T-cell (primary cell): ENCODE results near the gene NUBP2. TPM values are rescaled to one million over a fixed set of nuclear protein-coding genes. Genes with fewer than 3 reads are reported as not detected.

Experiments used
- ATAC-seq, 4 experiments: fragments of 200-7000 bp in 3 of 4; fragments of 150-1000 bp in 1 of 4; cut with Tn5 transposase; replicated peaks in 1 of 4; 1 replicate in 3 of 4; 2 replicates in 1 of 4; pipeline ENCODE4 v1.10.0; 2021; ENCODE audit warnings: moderate library complexity in 3 of 4, mild to moderate bottlenecking in 2 of 4, moderate number of reproducible peaks in 1 of 4
- CTCF ChIA-PET, 2 donors: fragments of 300-600 bp; sonication (Branson Sonifier 250); formaldehyde crosslinking; loops; one replicate each; lab custom pipeline; 2022; ENCODE audit warnings: antibody characterized with exemption in 2 of 2; lab: Charles Lee
- POLR2A ChIA-PET, 2 donors: fragments of 300-600 bp; sonication (Branson Sonifier 250); formaldehyde crosslinking; loops; one replicate each; lab custom pipeline; 2022; ENCODE audit warnings: antibody characterized with exemption in 2 of 2; lab: Charles Lee
- DNase-seq, 35 experiments: peaks; one replicate each; pipeline versions ENCODE4 v3.0.0 to v3.0.0-alpha.2; 2013 to 2023
- H3K27ac ChIP-seq: one replicate; pipeline ENCODE4 v1.5.1; 2013; ENCODE audit warnings: low read length
- H3K27me3 ChIP-seq, 2 experiments: replicated peaks in 1 of 2; 1 replicate in 1 of 2; 2 replicates in 1 of 2; pipeline versions ENCODE4 v1.6.1 to v1.7.0; 2013; ENCODE audit warnings: low read length in 1 of 2, mixed read lengths in 1 of 2; ENCODE audit not compliant: control insufficient read depth in 2 of 2, insufficient read depth in 2 of 2; ENCODE audit errors: extremely low read depth in 1 of 2
- H3K36me3 ChIP-seq, 2 donors: 1 replicate in 1 of 2; 2 replicates in 1 of 2; pipeline versions ENCODE4 v1.6.1 to v1.7.0; 2013; ENCODE audit warnings: low read length in 1 of 2; ENCODE audit not compliant: control insufficient read depth in 2 of 2, insufficient read depth in 1 of 2; ENCODE audit errors: extremely low read depth in 1 of 2
- H3K4me1 ChIP-seq, 2 experiments: 1 replicate in 1 of 2; 2 replicates in 1 of 2; pipeline versions ENCODE4 v1.6.1 to v1.7.0; 2013; ENCODE audit warnings: low read length in 2 of 2, mixed read lengths in 1 of 2; ENCODE audit not compliant: insufficient read depth in 2 of 2, control insufficient read depth in 1 of 2; ENCODE audit errors: extremely low read depth in 1 of 2
- H3K4me3 ChIP-seq, 2 donors: 1 replicate in 1 of 2; 2 replicates in 1 of 2; pipeline versions ENCODE4 v1.5.1 to v1.7.0; 2013; ENCODE audit warnings: mild to moderate bottlenecking in 2 of 2, low read length in 1 of 2, moderate library complexity in 1 of 2; ENCODE audit not compliant: control insufficient read depth in 1 of 2; ENCODE audit errors: extremely low read depth in 1 of 2
- H3K9me3 ChIP-seq: 2 replicates; pipeline ENCODE4 v1.7.0; 2013
- H3K27ac Mint-ChIP-seq, 2 donors: one replicate each; pipeline ENCODE4 v1.8.0; 2020 to 2021; ENCODE audit warnings: mild to moderate bottlenecking in 2 of 2, mixed read lengths in 2 of 2
- H3K27me3 Mint-ChIP-seq, 2 donors: one replicate each; pipeline ENCODE4 v1.8.0; 2021 to 2022; ENCODE audit warnings: mixed read lengths in 2 of 2
- H3K36me3 Mint-ChIP-seq: one replicate; pipeline ENCODE4 v1.8.0; 2021; ENCODE audit warnings: mixed read lengths
- H3K4me1 Mint-ChIP-seq, 3 donors: one replicate each; pipeline ENCODE4 v1.8.0; 2020 to 2022; ENCODE audit warnings: mixed read lengths in 3 of 3, mild to moderate bottlenecking in 1 of 3
- H3K4me3 Mint-ChIP-seq, 3 donors: one replicate each; pipeline ENCODE4 v1.8.0; 2020 to 2022; ENCODE audit warnings: mild to moderate bottlenecking in 3 of 3, mixed read lengths in 3 of 3, moderate library complexity in 3 of 3
- H3K9me3 Mint-ChIP-seq, 3 donors: one replicate each; pipeline ENCODE4 v1.8.0; 2020 to 2022; ENCODE audit warnings: mixed read lengths in 3 of 3
- WGBS: methylation state at CpG from one replicate; pipeline ENCODE4 v1.1.5; 2013; ENCODE audit warnings: missing lambda C conversion rate; ENCODE audit not compliant: insufficient coverage; 5-methylcytosine and 5-hydroxymethylcytosine counted together
- total RNA-seq, 35 experiments: library from RNA in 6 of 35; stranded (reverse) in 6 of 35; fragments of 120-200 nt in 1 of 35; gene quantifications; one replicate each; pipeline versions ENCODE4 v1.2.1 to v1.2.4 and lab custom pipeline; 2013 to 2026

NUBP2 gene
- total RNA-seq, 5 donors from 2014 or later (not counting 1 experiment from before 2014, with no cell fraction given), result 41.2 to 77.0 (median 74.3) TPM

- CTCF ChIA-PET, result no interaction called here
- H3K4me1 Mint-ChIP-seq, result peaks cover 0 to under 1% (median 0%) of the 10 kb centered on the region in 3 donors
Measured at GRCh38 chr16:1762879-1763520, 19.8 kb upstream of the NUBP2 start.

DNA sequence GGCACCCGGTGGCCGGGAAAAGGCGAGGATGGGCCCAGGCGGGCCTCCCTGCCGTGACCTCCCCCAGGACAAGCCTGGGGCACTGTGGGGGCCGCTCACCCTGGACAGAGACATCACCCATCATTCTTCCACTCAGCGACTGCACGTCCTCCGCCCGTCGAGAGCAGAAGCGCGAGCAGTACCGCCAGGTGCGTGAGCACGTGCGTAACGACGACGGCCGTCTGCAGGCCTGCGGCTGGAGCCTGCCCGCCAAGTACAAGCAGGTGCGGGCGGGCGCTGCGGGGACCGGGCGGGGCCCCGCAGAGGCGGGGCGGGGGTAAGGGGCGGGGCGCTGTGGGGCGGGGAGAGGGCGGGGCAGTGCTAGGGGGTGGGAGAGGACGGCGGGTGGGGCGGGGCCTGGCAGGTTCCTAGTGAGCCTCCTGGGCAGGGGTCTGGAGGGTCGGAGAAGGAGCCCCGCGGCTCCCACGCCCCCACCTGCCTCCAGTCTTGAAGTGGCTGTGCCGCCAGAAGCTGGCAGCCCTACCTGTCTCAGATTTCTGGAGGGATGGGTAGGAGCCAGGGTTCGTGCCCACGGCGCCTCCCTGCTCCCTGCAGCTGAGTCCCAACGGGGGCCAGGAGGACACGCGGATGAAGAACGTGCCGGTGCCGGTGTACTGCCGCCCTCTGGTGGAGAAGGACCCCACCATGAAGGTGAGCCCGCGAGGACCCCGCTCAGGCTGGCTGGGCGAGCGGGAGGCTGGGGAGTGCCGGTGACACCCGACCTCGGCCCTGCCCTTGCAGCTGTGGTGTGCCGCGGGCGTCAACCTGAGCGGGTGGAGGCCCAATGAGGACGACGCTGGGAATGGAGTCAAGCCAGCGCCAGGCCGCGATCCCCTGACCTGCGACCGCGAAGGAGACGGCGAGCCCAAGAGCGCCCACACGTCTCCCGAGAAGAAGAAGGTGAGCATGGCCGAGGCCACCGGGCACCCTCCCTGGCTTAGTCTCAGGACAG is 18.9 kb upstream of the NUBP2 start:
- peaks cover 17% of the 10 kb centered on the region for H3K36me3 Mint-ChIP-seq
- Histone ChIP-seq H3K27ac (no peak overlapping the region), H3K27me3 (no peaks in the 10 kb centered on the region), H3K4me3 (no peak overlapping the region), H3K9me3 (no peaks in the 10 kb centered on the region), H3K4me1 (no peaks in the 10 kb centered on the region), H3K36me3 (peaks cover 28 to 59% of the 10 kb centered on the region in 2 donors)
- POLR2A ChIA-PET, result interaction anchor here in 1 of 2 donors (0.6 kb wide), 1 partner anchor 34 kb away, joined by 3 read pairs; no protein-coding TSS in a partner anchor
- H3K27me3 Mint-ChIP-seq, result no peaks in the 10 kb centered on the region
- WGBS, result 94% methylated on average over 54 of the region's 81 CpGs
- CTCF ChIA-PET, result no interaction called here
- H3K4me3 Mint-ChIP-seq, result no peak overlapping the region
- no peak overlapping the region for H3K27ac Mint-ChIP-seq
- ATAC-seq (no peak), DNase-seq (no peak)
- no peaks in the 10 kb centered on the region for H3K4me1 Mint-ChIP-seq
- no peaks in the 10 kb centered on the region for H3K9me3 Mint-ChIP-seq

More at GRCh38 chr16:1762879-1763520, 19.8 kb upstream of the NUBP2 start:
- peaks cover 0 to 2% of the 10 kb centered on the region in 2 experiments for H3K4me1 ChIP-seq
- Mint-ChIP-seq H3K27me3 (no peaks in the 10 kb centered on the region), H3K36me3 (peaks cover 16% of the 10 kb centered on the region), H3K4me3 (no peak overlapping the region), H3K9me3 (no peaks in the 10 kb centered on the region), H3K27ac (no peak overlapping the region)
- no peaks in the 10 kb centered on the region for H3K9me3 ChIP-seq
- no peaks in the 10 kb centered on the region for H3K27me3 ChIP-seq
- over 99% methylated on average over 24 of the region's 24 CpGs for WGBS
- no peak overlapping the region for H3K27ac ChIP-seq
- H3K36me3 ChIP-seq, result peaks cover 28 to 64% of the 10 kb centered on the region in 2 donors
- POLR2A ChIA-PET, result no interaction called here
- no peak overlapping the region for H3K4me3 ChIP-seq
- ATAC-seq, result no peak
- no peak for DNase-seq

GRCh38 chr16:1764971-1765370 is 17.8 kb upstream of the NUBP2 start:
- peaks cover 17% of the 10 kb centered on the region for H3K36me3 Mint-ChIP-seq
- no peaks in the 10 kb centered on the region for H3K9me3 Mint-ChIP-seq
- ATAC-seq, result no peak
- H3K27ac Mint-ChIP-seq, result no peak overlapping the region
- no peaks in the 10 kb centered on the region for H3K9me3 ChIP-seq
- H3K36me3 ChIP-seq, result peaks cover 28 to 59% of the 10 kb centered on the region in 2 donors
- WGBS, result 91% methylated on average over 16 of the region's 21 CpGs
- ChIA-PET CTCF (no interaction called here), POLR2A (interaction anchor here in 1 of 2 donors (0.6 kb wide), 1 partner anchor 36 kb away, joined by 3 read pairs; no protein-coding TSS in a partner anchor)
- no peak overlapping the region for H3K4me3 ChIP-seq
- H3K27me3 Mint-ChIP-seq, result no peaks in the 10 kb centered on the region
- H3K4me1 Mint-ChIP-seq, result peaks cover under 1 to 2% (median under 1%) of the 10 kb centered on the region in 3 donors
- no peak for DNase-seq
- H3K4me1 ChIP-seq, result peaks cover 0 to 5% of the 10 kb centered on the region in 2 experiments
- no peak overlapping the region for H3K4me3 Mint-ChIP-seq
- H3K27ac ChIP-seq, result no peak overlapping the region
- no peaks in the 10 kb centered on the region for H3K27me3 ChIP-seq

- Mint-ChIP-seq H3K4me3 (no peak overlapping the region), H3K36me3 (peaks cover 12% of the 10 kb centered on the region), H3K27ac (no peak overlapping the region), H3K27me3 (no peaks in the 10 kb centered on the region), H3K4me1 (peaks cover 2 to 7% (median 3%) of the 10 kb centered on the region in 3 donors), H3K9me3 (no peaks in the 10 kb centered on the region)
- Histone ChIP-seq H3K36me3 (peaks cover 21 to 55% of the 10 kb centered on the region in 2 donors), H3K27me3 (no peaks in the 10 kb centered on the region), H3K4me1 (peaks cover 0 to 14% of the 10 kb centered on the region in 2 experiments), H3K27ac (no peak overlapping the region), H3K4me3 (no peak overlapping the region), H3K9me3 (no peaks in the 10 kb centered on the region)
- ATAC-seq, result no peak
- 93% methylated on average over 16 of the region's 22 CpGs for WGBS
- POLR2A ChIA-PET, result no interaction called here
- CTCF ChIA-PET, result no interaction called here
- no peak for DNase-seq
Measured at GRCh38 chr16:1765826-1766225, 16.9 kb upstream of the NUBP2 start.

- Mint-ChIP-seq H3K9me3 (no peaks in the 10 kb centered on the region), H3K27ac (no peak overlapping the region), H3K4me1 (peaks cover 2 to 7% (median 3%) of the 10 kb centered on the region in 3 donors), H3K27me3 (no peaks in the 10 kb centered on the region), H3K4me3 (no peak overlapping the region), H3K36me3 (peaks cover 10% of the 10 kb centered on the region)
- ChIA-PET POLR2A (no interaction called here), CTCF (no interaction called here)
- DNase-seq (no peak), ATAC-seq (no peak)
- H3K27ac ChIP-seq, result no peak overlapping the region
- no peak overlapping the region for H3K4me3 ChIP-seq
- no peaks in the 10 kb centered on the region for H3K27me3 ChIP-seq
- peaks cover 0 to 15% of the 10 kb centered on the region in 2 experiments for H3K4me1 ChIP-seq
- H3K9me3 ChIP-seq, result no peaks in the 10 kb centered on the region
- 94% methylated on average over 17 of the region's 19 CpGs for WGBS
- peaks cover 17 to 51% of the 10 kb centered on the region in 2 donors for H3K36me3 ChIP-seq
Measured at GRCh38 chr16:1766231-1766630, 16.5 kb upstream of the NUBP2 start.

- no peaks in the 10 kb centered on the region for H3K9me3 Mint-ChIP-seq
- Histone ChIP-seq H3K4me3 (no peak overlapping the region), H3K9me3 (no peaks in the 10 kb centered on the region), H3K4me1 (peaks cover 0 to 15% of the 10 kb centered on the region in 2 experiments), H3K27me3 (no peaks in the 10 kb centered on the region), H3K27ac (no peak overlapping the region), H3K36me3 (peaks cover 16 to 51% of the 10 kb centered on the region in 2 donors)
- CTCF ChIA-PET, result no interaction called here
- H3K36me3 Mint-ChIP-seq, result peaks cover 6% of the 10 kb centered on the region
- POLR2A ChIA-PET, result no interaction called here
- DNase-seq (no peak), ATAC-seq (no peak)
- H3K27me3 Mint-ChIP-seq, result no peaks in the 10 kb centered on the region
- H3K4me1 Mint-ChIP-seq, result peaks cover 3 to 8% (median 3%) of the 10 kb centered on the region in 3 donors
- WGBS, result 93% methylated on average over 18 of the region's 18 CpGs
- H3K4me3 Mint-ChIP-seq, result no peak overlapping the region
- no peak overlapping the region for H3K27ac Mint-ChIP-seq
Measured at GRCh38 chr16:1766701-1767100, 16.1 kb upstream of the NUBP2 start.
